Activated T-cell treated with anti-CD3 and anti-CD28 coated beads for 48 hours (primary cell): ENCODE measurements around the gene GSTM1.

Experiments used
- DNase-seq: peaks from one replicate; pipeline ENCODE4 v3.0.0-alpha.2; 2020; ENCODE audit warnings: low read depth

The GSTM1 gene

GRCh38 chr1:109687641-109688499 is at the start of gene GSTM1:
Gene GSTM1 (plus strand): TSS chr1:109687817. CDS start chr1:109687874, 57 bp downstream.
- DNase-seq = no peak

GRCh38 chr1:109639063-109639840 is 48.4 kb upstream of the GSTM1 start:
- DNase-seq = no peak

- DNase-seq = no peak
Observed at GRCh38 chr1:109639841-109640184, 47.8 kb upstream of the GSTM1 start.

GRCh38 chr1:109640285-109640865 is 47.2 kb upstream of the GSTM1 start:
- peak; percentile 85 for DNase-seq

GRCh38 chr1:109641078-109641740 is 46.4 kb upstream of the GSTM1 start:
- DNase-seq = no peak

- DNase-seq = no peak
Observed at GRCh38 chr1:109641861-109642260, 45.8 kb upstream of the GSTM1 start.

GRCh38 chr1:109642626-109643025 is 45.0 kb upstream of the GSTM1 start:
- DNase-seq = no peak

- DNase-seq = peak; percentile 83
Observed at GRCh38 chr1:109643385-109644230, 44.0 kb upstream of the GSTM1 start.

- DNase-seq = no peak
Observed at GRCh38 chr1:109644670-109645069, 42.9 kb upstream of the GSTM1 start.

GRCh38 chr1:109649491-109649914 is 38.1 kb upstream of the GSTM1 start:
- DNase-seq = no peak

- DNase-seq = no peak
Observed at GRCh38 chr1:109650609-109651008, 37.0 kb upstream of the GSTM1 start.

GRCh38 chr1:109652402-109652801 is 35.2 kb upstream of the GSTM1 start:
- no peak for DNase-seq

GRCh38 chr1:109653306-109653705 is 34.3 kb upstream of the GSTM1 start:
- no peak for DNase-seq

GRCh38 chr1:109654519-109654918 is 33.1 kb upstream of the GSTM1 start:
- DNase-seq = no peak

- peak; percentile 69 for DNase-seq
Observed at GRCh38 chr1:109655615-109656519, 31.8 kb upstream of the GSTM1 start, which contains the start of gene GSTM4. Gene GSTM4 (plus strand): TSS chr1:109656099. CDS start chr1:109656390, 291 bp downstream.

GRCh38 chr1:109657395-109657794 is 30.2 kb upstream of the GSTM1 start:
- no peak for DNase-seq

GRCh38 chr1:109657970-109658369 is 29.6 kb upstream of the GSTM1 start:
- no peak for DNase-seq

GRCh38 chr1:109658533-109659042 is 29.0 kb upstream of the GSTM1 start:
- DNase-seq = no peak

- no peak for DNase-seq
Observed at GRCh38 chr1:109659145-109659544, 28.5 kb upstream of the GSTM1 start.
